H9 (cell line): Measurements from ENCODE around the gene MXD4. TPM values are rescaled to one million over a fixed set of nuclear protein-coding genes. Genes with fewer than 3 reads are reported as not detected.

Source experiments
- DNase-seq: peaks from one replicate; pipeline ENCODE4 v3.0.0-alpha.2; 2017
- H2AFZ ChIP-seq: one replicate; pipeline ENCODE4 v1.6.1; 2013; ENCODE audit warnings: mild to moderate bottlenecking, low read length, control low read depth, moderate library complexity
- H2AK5ac ChIP-seq: 2 replicates; pipeline ENCODE4 v1.6.1; 2013; ENCODE audit warnings: low read length, control low read depth, mixed read lengths; ENCODE audit not compliant: insufficient read length
- H2BK120ac ChIP-seq: one replicate; pipeline ENCODE4 v1.6.1; 2013; ENCODE audit warnings: low read depth, mild to moderate bottlenecking, low read length, control low read depth, inconsistent platforms; ENCODE audit not compliant: poor library complexity, severe bottlenecking
- H2BK12ac ChIP-seq: 2 replicates; pipeline ENCODE4 v1.6.1; 2013; ENCODE audit warnings: low read length, control low read depth, mixed read lengths, low read depth; ENCODE audit not compliant: insufficient read length
- H2BK15ac ChIP-seq: 2 replicates; pipeline ENCODE4 v1.6.1; 2013; ENCODE audit warnings: low read depth, low read length, control low read depth
- H2BK20ac ChIP-seq: one replicate; pipeline ENCODE4 v1.6.1; 2013; ENCODE audit warnings: low read depth, mild to moderate bottlenecking, low read length, control low read depth, inconsistent platforms; ENCODE audit not compliant: poor library complexity, severe bottlenecking
- H2BK5ac ChIP-seq: 2 replicates; pipeline ENCODE4 v1.6.1; 2013; ENCODE audit warnings: low read length, control low read depth, mixed read lengths; ENCODE audit not compliant: insufficient read length
- H3K14ac ChIP-seq: 2 replicates; pipeline ENCODE4 v1.6.1; 2013; ENCODE audit warnings: low read length, control low read depth; ENCODE audit not compliant: insufficient read depth
- H3K18ac ChIP-seq: 2 replicates; pipeline ENCODE4 v1.6.1; 2013; ENCODE audit warnings: low read depth, mild to moderate bottlenecking, mixed read lengths, low read length, control low read depth; ENCODE audit not compliant: insufficient read length
- H3K23ac ChIP-seq: 2 replicates; pipeline ENCODE4 v1.6.1; 2013; ENCODE audit warnings: low read length, control low read depth, mixed read lengths, low read depth; ENCODE audit not compliant: insufficient read length
- H3K23me2 ChIP-seq: 2 replicates; pipeline ENCODE4 v1.6.1; 2013; ENCODE audit warnings: low read depth, mild to moderate bottlenecking, mixed read lengths, low read length, control low read depth; ENCODE audit not compliant: insufficient read length, poor library complexity, severe bottlenecking
- H3K27ac ChIP-seq: 2 replicates; pipeline ENCODE4 v1.5.1; 2013; ENCODE audit warnings: low read length, control low read depth, mixed read lengths, low read depth; ENCODE audit not compliant: insufficient read length
- H3K27me3 ChIP-seq: 2 replicates; pipeline ENCODE4 v1.6.1; 2013; ENCODE audit warnings: low read length, control low read depth, inconsistent platforms; ENCODE audit not compliant: insufficient read depth
- H3K4ac ChIP-seq: 2 replicates; pipeline ENCODE4 v1.6.1; 2013; ENCODE audit warnings: low read depth, mild to moderate bottlenecking, control low read depth, inconsistent platforms, low read length, moderate library complexity
- H3K4me1 ChIP-seq: 2 replicates; pipeline ENCODE4 v1.6.1; 2013; ENCODE audit warnings: low read length, control low read depth, inconsistent platforms; ENCODE audit not compliant: insufficient read depth
- H3K4me2 ChIP-seq: 2 replicates; pipeline ENCODE4 v1.6.1; 2013; ENCODE audit warnings: low read length, control low read depth, mixed read lengths; ENCODE audit not compliant: insufficient read length, insufficient read depth
- H3K56ac ChIP-seq: 2 replicates; pipeline ENCODE4 v1.6.1; 2013; ENCODE audit warnings: low read depth, mild to moderate bottlenecking, mixed read lengths, low read length, control low read depth; ENCODE audit not compliant: insufficient read length
- H3K79me1 ChIP-seq: 2 replicates; pipeline ENCODE4 v1.6.1; 2013; ENCODE audit warnings: low read depth, mild to moderate bottlenecking, moderate library complexity, low read length, control low read depth, inconsistent platforms; ENCODE audit not compliant: insufficient read depth, poor library complexity, severe bottlenecking
- H3K79me2 ChIP-seq: 2 replicates; pipeline ENCODE4 v1.6.1; 2013; ENCODE audit warnings: low read length, control low read depth, inconsistent platforms; ENCODE audit not compliant: insufficient read depth
- H3K9ac ChIP-seq: 2 replicates; pipeline ENCODE4 v1.6.1; 2013; ENCODE audit warnings: low read length, control low read depth, mixed read lengths; ENCODE audit not compliant: insufficient read length; ENCODE audit errors: extremely low read depth
- H3K9me3 ChIP-seq: one replicate; pipeline ENCODE4 v1.6.1; 2013; ENCODE audit warnings: low read depth, low read length, inconsistent platforms; ENCODE audit not compliant: control insufficient read depth
- H3T11ph ChIP-seq: one replicate; pipeline ENCODE4 v1.6.1; 2013; ENCODE audit warnings: mild to moderate bottlenecking, low read length, control low read depth, inconsistent platforms
- H4K20me1 ChIP-seq: one replicate; pipeline ENCODE4 v1.6.1; 2013; ENCODE audit not compliant: control insufficient read depth, insufficient read length, insufficient read depth
- H4K5ac ChIP-seq: 2 replicates; pipeline ENCODE4 v1.6.1; 2013; ENCODE audit warnings: low read depth, mild to moderate bottlenecking, mixed read lengths, low read length, control low read depth; ENCODE audit not compliant: insufficient read length
- H4K8ac ChIP-seq: replicated peaks from 2 replicates; pipeline ENCODE4 v1.6.1; 2013; ENCODE audit warnings: low read length, control low read depth, mixed read lengths, low read depth; ENCODE audit not compliant: insufficient read length
- H4K91ac ChIP-seq: 2 replicates; pipeline ENCODE4 v1.6.1; 2013; ENCODE audit warnings: low read depth, mild to moderate bottlenecking, moderate library complexity, mixed read lengths, low read length, control low read depth; ENCODE audit not compliant: insufficient read length
- H3K27ac Mint-ChIP-seq, 3 experiments: 2 replicates in 2 of 3; 3 replicates in 1 of 3; pipeline ENCODE4 v1.8.0; 2020 to 2021; ENCODE audit warnings: mixed read lengths in 3 of 3, mild to moderate bottlenecking in 1 of 3, moderate library complexity in 1 of 3
- H3K27me3 Mint-ChIP-seq: 2 replicates; pipeline ENCODE4 v1.8.0; 2021; ENCODE audit warnings: low read depth, mild to moderate bottlenecking, moderate library complexity, mixed read lengths
- H3K36me3 Mint-ChIP-seq, 3 experiments: 2 replicates in 2 of 3; 3 replicates in 1 of 3; pipeline ENCODE4 v1.8.0; 2020 to 2021; ENCODE audit warnings: low read depth in 3 of 3, mixed read lengths in 3 of 3; ENCODE audit not compliant: insufficient read depth in 1 of 3
- H3K4me1 Mint-ChIP-seq, 2 experiments: 2 replicates each; pipeline ENCODE4 v1.8.0; 2020; ENCODE audit warnings: mixed read lengths in 2 of 2
- H3K4me3 Mint-ChIP-seq, 2 experiments: 2 replicates in 1 of 2; 3 replicates in 1 of 2; pipeline ENCODE4 v1.8.0; 2020 to 2021; ENCODE audit warnings: mild to moderate bottlenecking in 2 of 2, mixed read lengths in 2 of 2, moderate library complexity in 1 of 2
- H3K9me3 Mint-ChIP-seq, 2 experiments: 2 replicates in 1 of 2; 3 replicates in 1 of 2; pipeline ENCODE4 v1.8.0; 2020; ENCODE audit warnings: mild to moderate bottlenecking in 2 of 2, mixed read lengths in 2 of 2, moderate library complexity in 1 of 2
- CTCF ChIP-seq: fragments of 200-600 bp; sonication (generic); conservative IDR thresholded peaks from 3 replicates; pipeline ENCODE4 v1.8.0; 2021; ENCODE audit warnings: antibody characterized with exemption, mild to moderate bottlenecking
- WGBS: extraction: QIAGEN DNeasy Blood & Tissue Kit; methylation state at CpG from one replicate; pipeline ENCODE4 v1.1.7; 2013; ENCODE audit warnings: missing lambda C conversion rate, low lambda C conversion rate, mixed read lengths; ENCODE audit not compliant: insufficient read length; ENCODE audit errors: extremely low coverage; 5-methylcytosine and 5-hydroxymethylcytosine counted together
- total RNA-seq: library from RNA; stranded (reverse); gene quantifications from 2 replicates; pipeline ENCODE4 v1.2.1, GENCODE V29; 2021

MXD4 gene
- total RNA-seq, 1 experiment from 2014 or later = 24.1 TPM

- Histone ChIP-seq H4K8ac (no peak overlapping the region), H3K27me3 (no peaks in the 10 kb centered on the region), H3K9ac (no peak overlapping the region), H3T11ph (no peak overlapping the region), H3K23ac (no peak overlapping the region), H3K4me2 (no peak overlapping the region), H2AK5ac (no peak overlapping the region), H3K14ac (no peak overlapping the region), H2AFZ (no peak overlapping the region), H3K27ac (no peak overlapping the region), H3K4ac (no peak overlapping the region), H4K91ac (no peak overlapping the region), H3K79me1 (no peaks in the 10 kb centered on the region), H2BK12ac (no peak overlapping the region), H2BK120ac (no peak overlapping the region), H3K4me1 (no peaks in the 10 kb centered on the region), H2BK15ac (no peak overlapping the region), H2BK5ac (no peak overlapping the region), H3K56ac (no peak overlapping the region), H4K20me1 (no peaks in the 10 kb centered on the region), H4K5ac (no peak overlapping the region), H3K9me3 (peaks cover 6% of the 10 kb centered on the region), H3K23me2 (no peaks in the 10 kb centered on the region), H3K79me2 (no peaks in the 10 kb centered on the region), H3K18ac (no peak overlapping the region), H2BK20ac (no peak overlapping the region)
- Mint-ChIP-seq H3K27ac (no peak overlapping the region), H3K4me3 (no peak overlapping the region), H3K27me3 (no peaks in the 10 kb centered on the region; the same call in none of the 2 replicates), H3K4me1 (peaks cover 3 to 12% of the 10 kb centered on the region in 2 experiments; a peak in 3 of 4 replicates), H3K9me3 (peaks cover 7 to 10% of the 10 kb centered on the region in 2 experiments; a peak in 4 of 5 replicates), H3K36me3 (peaks cover 6 to 9% (median 7%) of the 10 kb centered on the region in 3 experiments; a peak in 5 of 7 replicates)
- DNase-seq = no peak
- TF ChIP-seq CTCF = no peak
- WGBS = no CpG with 5 or more reads among the region's 2 CpGs
Observed at GRCh38 chr4:2299794-2300193, 37.9 kb upstream of the MXD4 start.
